HG02885 (cell line): ENCODE results near the gene VPS39.
"Not testable (repeated sequence)": the region's sequence is repeated elsewhere in the genome, so short reads cannot be mapped to it uniquely, and the experiment has no call there.

Source experiments
- ATAC-seq: cut with Tn5 transposase; IDR thresholded peaks from one replicate; pipeline ENCODE4 v1.9.1; 2021; ENCODE audit warnings: mild to moderate bottlenecking; ENCODE audit not compliant: unreplicated experiment, poor library complexity

VPS39 gene

GRCh38 chr15:42207674-42208579 is at the start of gene VPS39:
TSS of gene VPS39 (minus strand) at chr15:42208304. CDS start at chr15:42208153, 151 bp downstream.
- peak; percentile 91 for ATAC-seq

GRCh38 chr15:42253300-42253699 is 45.2 kb upstream of the VPS39 start:
- no peak for ATAC-seq

- ATAC-seq = no peak
Measured at GRCh38 chr15:42240823-42241222, 32.7 kb upstream of the VPS39 start.

- ATAC-seq = no peak
Measured at GRCh38 chr15:42239528-42240182, 31.6 kb upstream of the VPS39 start.

GRCh38 chr15:42233107-42233506 is 25.0 kb upstream of the VPS39 start:
- ATAC-seq = no peak

GRCh38 chr15:42232606-42233005 is 24.5 kb upstream of the VPS39 start:
- no peak for ATAC-seq

- no peak for ATAC-seq
Measured at GRCh38 chr15:42231088-42231487, 23.0 kb upstream of the VPS39 start.

GRCh38 chr15:42228981-42229380 is 20.9 kb upstream of the VPS39 start:
- not testable (repeated sequence) for ATAC-seq

GRCh38 chr15:42228036-42228435 is 19.9 kb upstream of the VPS39 start:
- no peak for ATAC-seq

- no peak for ATAC-seq
Measured at GRCh38 chr15:42226648-42227047, 18.5 kb upstream of the VPS39 start.

GRCh38 chr15:42220216-42220615 is 12.1 kb upstream of the VPS39 start:
- no peak for ATAC-seq

GRCh38 chr15:42218953-42219592 is 11.0 kb upstream of the VPS39 start:
- no peak for ATAC-seq

GRCh38 chr15:42217568-42217967 is 9.5 kb upstream of the VPS39 start:
- ATAC-seq = no peak

- no peak for ATAC-seq
Measured at GRCh38 chr15:42215913-42216829, 8.1 kb upstream of the VPS39 start.

- no peak for ATAC-seq
Measured at GRCh38 chr15:42214600-42214999, 6.5 kb upstream of the VPS39 start.

- no peak for ATAC-seq
Measured at GRCh38 chr15:42213511-42213910, 5.4 kb upstream of the VPS39 start.

GRCh38 chr15:42210696-42211095 is 2.6 kb upstream of the VPS39 start:
- no peak for ATAC-seq

- no peak for ATAC-seq
Measured at GRCh38 chr15:42206406-42206805, 1.7 kb downstream of the VPS39 start.

- no peak for ATAC-seq
Measured at GRCh38 chr15:42203891-42204290, 4.2 kb downstream of the VPS39 start.

- no peak for ATAC-seq
Measured at GRCh38 chr15:42202653-42203052, 5.5 kb downstream of the VPS39 start.
